HUES6 (cell line): ENCODE results near the gene GMDS.

Experiments
- H3K27ac ChIP-seq: 2 replicates; pipeline ENCODE4 v1.7.0; 2013; ENCODE audit warnings: low read depth, mild to moderate bottlenecking, low read length, inconsistent platforms
- H3K27me3 ChIP-seq: 2 replicates; pipeline ENCODE4 v1.6.1; 2013; ENCODE audit warnings: low read length; ENCODE audit not compliant: control insufficient read depth, insufficient read depth
- H3K36me3 ChIP-seq: 2 replicates; pipeline ENCODE4 v1.6.1; 2013; ENCODE audit warnings: low read length; ENCODE audit not compliant: control insufficient read depth, insufficient read depth
- H3K4me1 ChIP-seq: 2 replicates; pipeline ENCODE4 v1.6.1; 2013; ENCODE audit warnings: low read length; ENCODE audit not compliant: control insufficient read depth, insufficient read depth
- H3K4me3 ChIP-seq: 2 replicates; pipeline ENCODE4 v1.5.1; 2013; ENCODE audit warnings: low read depth, low read length
- H3K9ac ChIP-seq: one replicate; pipeline ENCODE4 v1.6.1; 2013; ENCODE audit warnings: mild to moderate bottlenecking, low read length
- H3K9me3 ChIP-seq: 2 replicates; pipeline ENCODE4 v1.6.1; 2013; ENCODE audit warnings: low read depth, low read length; ENCODE audit not compliant: control insufficient read depth, insufficient read depth

The GMDS gene

GRCh38 chr6:2259574-2259973 is 14.2 kb upstream of the GMDS start:
- no peak overlapping the region for H3K4me3 ChIP-seq
- H3K4me1 ChIP-seq = no peaks in the 10 kb centered on the region
- peaks cover 17% of the 10 kb centered on the region for H3K9me3 ChIP-seq
- H3K36me3 ChIP-seq = no peaks in the 10 kb centered on the region
- no peaks in the 10 kb centered on the region for H3K27me3 ChIP-seq
- no peak overlapping the region for H3K9ac ChIP-seq
- no peak overlapping the region for H3K27ac ChIP-seq

GRCh38 chr6:2259002-2259494 is 13.6 kb upstream of the GMDS start:
- no peaks in the 10 kb centered on the region for H3K36me3 ChIP-seq
- peaks cover 17% of the 10 kb centered on the region for H3K9me3 ChIP-seq
- no peak overlapping the region for H3K4me3 ChIP-seq
- H3K4me1 ChIP-seq = no peaks in the 10 kb centered on the region
- no peak overlapping the region for H3K27ac ChIP-seq
- H3K9ac ChIP-seq = no peak overlapping the region
- H3K27me3 ChIP-seq = no peaks in the 10 kb centered on the region

- no peak overlapping the region for H3K9ac ChIP-seq
- H3K4me1 ChIP-seq = no peaks in the 10 kb centered on the region
- no peak overlapping the region for H3K4me3 ChIP-seq
- H3K36me3 ChIP-seq = no peaks in the 10 kb centered on the region
- peaks cover 13% of the 10 kb centered on the region for H3K9me3 ChIP-seq
- no peaks in the 10 kb centered on the region for H3K27me3 ChIP-seq
- no peak overlapping the region for H3K27ac ChIP-seq
Observed at GRCh38 chr6:2258112-2258511, 12.7 kb upstream of the GMDS start.

- Histone ChIP-seq H3K27me3 (no peaks in the 10 kb centered on the region), H3K36me3 (no peaks in the 10 kb centered on the region), H3K4me3 (no peak overlapping the region), H3K9me3 (peaks cover 13% of the 10 kb centered on the region), H3K9ac (no peak overlapping the region), H3K27ac (no peak overlapping the region), H3K4me1 (no peaks in the 10 kb centered on the region)
Observed at GRCh38 chr6:2257363-2257762, 12.0 kb upstream of the GMDS start.

- H3K4me1 ChIP-seq = no peaks in the 10 kb centered on the region
- H3K27me3 ChIP-seq = no peaks in the 10 kb centered on the region
- H3K4me3 ChIP-seq = no peak overlapping the region
- peaks cover 13% of the 10 kb centered on the region for H3K9me3 ChIP-seq
- no peak overlapping the region for H3K9ac ChIP-seq
- H3K36me3 ChIP-seq = no peaks in the 10 kb centered on the region
- no peak overlapping the region for H3K27ac ChIP-seq
Observed at GRCh38 chr6:2254747-2255146, 9.3 kb upstream of the GMDS start.

- Histone ChIP-seq H3K4me3 (no peak overlapping the region), H3K27me3 (peaks cover 9% of the 10 kb centered on the region; the same call in 1 of the 2 replicates), H3K27ac (no peak overlapping the region), H3K36me3 (no peaks in the 10 kb centered on the region), H3K9me3 (no peaks in the 10 kb centered on the region; the same call in 1 of the 2 replicates), H3K9ac (no peak overlapping the region), H3K4me1 (peaks cover 5% of the 10 kb centered on the region; the same call in 1 of the 2 replicates)
Observed at GRCh38 chr6:2249126-2249525, 3.7 kb upstream of the GMDS start.

GRCh38 chr6:2247664-2248063 is 2.3 kb upstream of the GMDS start:
- H3K9ac ChIP-seq = no peak overlapping the region
- no peaks in the 10 kb centered on the region for H3K36me3 ChIP-seq
- peaks cover 10% of the 10 kb centered on the region; the same call in 1 of the 2 replicates for H3K27me3 ChIP-seq
- H3K4me3 ChIP-seq = no peak overlapping the region
- H3K4me1 ChIP-seq = peaks cover 9% of the 10 kb centered on the region
- H3K27ac ChIP-seq = no peak overlapping the region
- no peaks in the 10 kb centered on the region for H3K9me3 ChIP-seq

- Histone ChIP-seq H3K4me3 (peak overlapping the region; percentile 96), H3K9ac (peak overlapping the region; percentile 79), H3K4me1 (peaks cover 24% of the 10 kb centered on the region), H3K27ac (peak overlapping the region; percentile 15; the same call in 1 of the 2 replicates), H3K27me3 (peaks cover 10% of the 10 kb centered on the region; the same call in 1 of the 2 replicates), H3K36me3 (no peaks in the 10 kb centered on the region), H3K9me3 (no peaks in the 10 kb centered on the region)
Observed at GRCh38 chr6:2245877-2246863, 765 bp upstream of the GMDS start.

- no peaks in the 10 kb centered on the region for H3K9me3 ChIP-seq
- H3K9ac ChIP-seq = peak overlapping the region; percentile 70
- peak overlapping the region; percentile 96 for H3K4me3 ChIP-seq
- H3K27ac ChIP-seq = no peak overlapping the region
- H3K27me3 ChIP-seq = peaks cover 10% of the 10 kb centered on the region; the same call in 1 of the 2 replicates
- peaks cover 28% of the 10 kb centered on the region for H3K4me1 ChIP-seq
- no peaks in the 10 kb centered on the region for H3K36me3 ChIP-seq
Observed at GRCh38 chr6:2244261-2245102, 923 bp downstream of the GMDS start.

- H3K9ac ChIP-seq = no peak overlapping the region
- no peaks in the 10 kb centered on the region for H3K9me3 ChIP-seq
- H3K36me3 ChIP-seq = no peaks in the 10 kb centered on the region
- H3K27me3 ChIP-seq = peaks cover 10% of the 10 kb centered on the region; the same call in 1 of the 2 replicates
- H3K27ac ChIP-seq = no peak overlapping the region
- H3K4me1 ChIP-seq = peaks cover 28% of the 10 kb centered on the region
- H3K4me3 ChIP-seq = no peak overlapping the region
Observed at GRCh38 chr6:2242311-2242710, 3.1 kb downstream of the GMDS start.
